HEK293 (cell line): Measurements from ENCODE around the gene CDH22.

ENCODE experiments used
- BCL6B ChIP-seq: fragments of 450-650 bp; formaldehyde crosslinking; IDR thresholded peaks from 2 replicates; pipeline ENCODE4 v1.5.1; 2017; ENCODE audit warnings: missing biosample characterization, missing genetic modification characterization
- CTCF ChIP-seq: fragments of 450-650 bp; formaldehyde crosslinking; IDR thresholded peaks from 2 replicates; pipeline ENCODE4 v1.5.1; 2016; ENCODE audit warnings: missing biosample characterization, missing genetic modification characterization
- HOXA7 ChIP-seq: sonication (generic); formaldehyde crosslinking; IDR thresholded peaks from 2 replicates; pipeline ENCODE4 v1.8.1; 2022; ENCODE audit warnings: missing genetic modification reagents, borderline replicate concordance
- SETDB1 ChIP-seq: IDR thresholded peaks from one replicate; pipeline ENCODE4 v1.6.1; 2017; ENCODE audit warnings: mild to moderate bottlenecking, low read length, moderate library complexity, mixed read lengths; ENCODE audit not compliant: insufficient read length
- YY1 ChIP-seq: fragments of 450-650 bp; formaldehyde crosslinking; IDR thresholded peaks from 2 replicates; pipeline ENCODE4 v1.5.1; 2018; ENCODE audit warnings: missing biosample characterization, missing genetic modification characterization
- ZNF133 ChIP-seq: fragments of 450-650 bp; formaldehyde crosslinking; IDR thresholded peaks from 2 replicates; pipeline ENCODE4 v1.5.1; 2016; ENCODE audit warnings: missing biosample characterization, missing genetic modification characterization
- ZNF146 ChIP-seq: fragments of 450-650 bp; formaldehyde crosslinking; IDR thresholded peaks from 2 replicates; pipeline ENCODE4 v1.5.1; 2016; ENCODE audit warnings: missing biosample characterization, missing genetic modification characterization
- ZNF292 ChIP-seq: fragments of 450-650 bp; formaldehyde crosslinking; IDR thresholded peaks from 2 replicates; pipeline ENCODE4 v1.5.1; 2016; ENCODE audit warnings: low read depth, missing biosample characterization, missing genetic modification characterization, borderline replicate concordance
- ZNF404 ChIP-seq: fragments of 450-650 bp; formaldehyde crosslinking; IDR thresholded peaks from 2 replicates; pipeline ENCODE4 v1.5.1; 2017; ENCODE audit warnings: missing biosample characterization, missing genetic modification characterization
- ZNF768 ChIP-seq: fragments of 450-650 bp; formaldehyde crosslinking; IDR thresholded peaks from 2 replicates; pipeline ENCODE4 v1.5.1; 2018; ENCODE audit warnings: missing biosample characterization, mild to moderate bottlenecking, missing genetic modification characterization

- TF ChIP-seq YY1 (tag by site-specific recombination) (no peak), CTCF (tag by site-specific recombination) (no peak), ZNF768 (tag by site-specific recombination) (no peak), SETDB1 (no peak), HOXA7 (CRISPR knock-in tag) (no peak), ZNF133 (tag by site-specific recombination) (no peak), BCL6B (tag by site-specific recombination) (no peak), ZNF146 (no peak), ZNF404 (tag by site-specific recombination) (no peak), ZNF292 (no peak)
Measured at GRCh38 chr20:46167080-46167479, 141.2 kb downstream of the CDH22 start.
